ENCODE measurements around the gene METAP1.
"Not testable (repeated sequence)": the region's sequence is repeated elsewhere in the genome, so short reads cannot be mapped to it uniquely, and the experiment has no call there.

The METAP1 gene

GRCh38 chr4:98998551-98998950 is 3.0 kb downstream of the METAP1 start:
- DNase-seq = no peak

DNA sequence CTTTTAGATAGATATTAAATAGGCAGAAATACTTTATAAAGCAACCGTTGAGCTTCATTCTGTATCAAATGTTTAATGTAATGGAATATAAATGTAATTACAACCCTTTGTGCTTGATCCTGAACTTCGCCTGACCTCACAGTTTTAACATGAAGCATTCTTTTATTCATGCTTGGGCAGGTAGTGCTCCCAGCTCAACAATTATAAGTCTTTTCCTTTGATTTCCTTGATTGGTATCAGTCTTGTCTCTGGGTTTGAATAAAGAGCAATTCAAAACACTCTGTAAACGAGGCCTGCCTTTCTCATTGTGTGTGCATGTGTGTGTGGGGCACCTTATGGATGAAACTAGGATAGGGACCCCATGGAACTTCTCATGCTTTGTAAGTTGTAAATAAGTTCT is 6.8 kb downstream of the METAP1 start:
- DNase-seq = no peak

DNA sequence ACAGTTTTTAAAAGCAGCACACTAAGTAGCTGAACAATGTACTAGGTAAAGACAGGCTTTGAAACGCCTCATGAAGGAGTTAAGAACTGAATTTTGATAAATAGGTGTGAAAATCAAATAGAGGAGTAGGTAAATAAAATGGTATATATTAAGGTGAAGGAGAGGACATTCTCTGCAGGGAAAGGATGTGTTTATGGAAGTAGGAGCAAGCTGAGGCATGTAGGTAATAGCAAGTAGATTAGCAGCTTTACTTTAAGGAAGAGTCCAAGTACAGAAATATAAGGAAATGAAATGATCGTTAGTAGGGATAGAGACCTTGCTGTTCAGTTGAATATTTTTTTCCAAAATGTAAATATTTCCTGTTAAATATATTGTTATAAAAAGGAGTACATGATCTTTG is 12.5 kb downstream of the METAP1 start:
- DNase-seq = no peak

DNA sequence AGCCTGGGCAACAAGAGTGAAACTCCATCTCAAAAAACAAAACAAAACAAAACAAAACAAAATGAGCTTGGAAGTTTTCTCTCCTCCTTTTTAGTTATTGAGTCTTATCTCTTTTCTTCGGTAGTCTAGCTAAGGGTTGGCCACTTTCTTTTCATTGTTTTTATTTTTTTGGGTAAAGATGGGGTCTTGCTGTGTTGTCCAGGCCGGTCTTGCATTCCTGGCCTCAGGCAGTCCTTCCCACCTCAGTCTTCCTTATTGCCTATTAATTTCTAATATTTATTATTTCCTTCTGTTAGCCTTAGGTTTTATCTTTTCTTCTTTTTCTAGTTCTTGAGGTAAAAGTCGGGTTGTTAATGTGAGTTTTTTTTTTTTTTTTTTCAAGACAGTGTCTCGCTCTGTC is 16.4 kb downstream of the METAP1 start:
- no peak for DNase-seq

DNA sequence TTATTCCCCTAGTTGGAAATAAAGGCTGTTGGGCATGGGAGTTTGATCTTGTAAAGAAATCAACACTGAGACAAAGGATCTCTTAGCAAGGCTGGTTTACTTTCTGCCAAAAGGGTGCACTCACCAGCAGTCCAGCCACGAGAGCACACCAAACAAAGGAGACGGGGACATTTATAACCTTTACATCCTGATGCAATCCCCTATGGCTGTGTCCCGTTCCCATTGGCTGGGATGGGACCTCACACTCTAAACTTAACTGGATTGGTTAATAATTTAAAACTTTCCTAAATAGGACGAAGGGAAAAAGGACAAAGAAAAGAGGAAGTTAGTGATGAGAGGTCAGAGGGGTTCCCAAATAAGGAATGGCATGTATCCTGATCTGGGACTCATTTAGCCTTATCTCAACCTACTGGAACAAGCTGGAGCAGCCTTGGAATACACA is 17.9 kb downstream of the METAP1 start:
- no peak for DNase-seq

DNA sequence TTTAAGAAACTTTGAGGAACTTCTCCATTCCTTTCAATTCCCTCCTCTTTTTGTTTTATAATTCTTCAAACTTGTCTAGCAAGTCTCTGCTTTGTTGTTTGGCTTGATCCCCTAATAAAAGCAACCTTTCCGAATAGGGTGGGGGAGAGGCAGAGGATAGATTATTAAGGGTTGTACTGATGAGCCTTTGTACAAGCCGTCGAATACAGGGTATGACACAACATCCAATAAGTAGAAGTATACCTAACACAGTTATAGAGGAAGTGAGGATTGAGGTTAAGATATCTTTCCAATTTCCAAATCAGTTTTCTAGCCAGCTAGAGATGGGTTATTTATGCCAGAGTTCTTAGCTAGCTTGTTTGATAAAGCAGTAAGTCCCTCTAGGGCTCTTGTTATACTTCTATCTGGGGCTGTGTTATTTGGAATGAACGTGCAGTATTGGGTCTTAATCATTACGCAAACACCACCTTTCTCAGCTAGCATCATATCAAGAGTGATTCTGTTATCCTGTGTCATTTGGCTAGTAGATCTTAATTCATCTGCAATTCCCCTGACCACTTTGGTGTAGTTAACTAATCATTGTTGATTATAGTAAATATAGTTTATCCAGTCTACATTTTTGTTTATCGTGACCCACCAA is 18.5 kb downstream of the METAP1 start:
- DNase-seq = no peak

GRCh38 chr4:99021386-99021785 is 25.9 kb downstream of the METAP1 start:
- DNase-seq = no peak

DNA sequence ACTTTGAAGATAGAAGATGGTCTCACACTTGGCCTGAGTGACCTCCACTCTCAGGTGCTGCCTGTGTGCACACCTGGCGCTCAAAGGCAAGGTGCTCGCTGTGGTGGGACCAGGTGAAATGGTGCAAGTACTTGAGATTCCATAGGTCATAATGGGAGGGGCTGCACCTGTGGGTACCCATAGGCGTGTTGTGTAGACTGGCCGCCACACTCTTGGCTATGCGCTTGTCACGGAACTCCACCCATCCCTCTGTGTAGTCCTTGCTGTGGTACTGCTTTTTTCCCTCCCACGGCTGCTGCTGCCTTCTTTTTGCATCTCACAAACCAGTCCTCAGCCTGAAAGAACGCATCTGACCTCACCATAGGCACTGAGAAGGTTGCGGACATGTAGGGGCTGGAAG is 27.0 kb downstream of the METAP1 start:
- no peak for DNase-seq

DNA sequence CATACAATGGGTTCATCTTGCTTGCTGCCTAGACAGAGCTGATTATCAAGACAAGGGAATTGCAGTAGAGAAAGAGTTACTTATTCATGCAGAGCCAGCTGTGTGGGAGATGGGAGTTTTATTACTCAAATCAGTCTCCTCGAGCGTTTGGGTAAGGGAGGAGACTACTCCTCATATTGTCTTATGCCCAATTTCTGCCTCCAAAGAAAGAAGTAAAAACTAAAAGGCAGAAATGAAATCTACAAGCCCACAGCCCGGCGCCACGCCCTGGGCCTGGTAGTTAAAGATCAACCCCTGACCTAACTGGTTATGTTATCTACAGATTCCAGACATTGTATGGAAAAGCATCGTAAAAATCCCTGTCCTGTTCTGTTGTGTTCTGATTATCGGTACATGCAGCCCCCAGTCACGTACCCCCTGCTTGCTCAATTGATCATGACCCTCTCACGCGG is 28.3 kb downstream of the METAP1 start:
- not testable (repeated sequence) for DNase-seq

- no peak for DNase-seq
Observed at GRCh38 chr4:99024481-99025275, 29.2 kb downstream of the METAP1 start.

DNA sequence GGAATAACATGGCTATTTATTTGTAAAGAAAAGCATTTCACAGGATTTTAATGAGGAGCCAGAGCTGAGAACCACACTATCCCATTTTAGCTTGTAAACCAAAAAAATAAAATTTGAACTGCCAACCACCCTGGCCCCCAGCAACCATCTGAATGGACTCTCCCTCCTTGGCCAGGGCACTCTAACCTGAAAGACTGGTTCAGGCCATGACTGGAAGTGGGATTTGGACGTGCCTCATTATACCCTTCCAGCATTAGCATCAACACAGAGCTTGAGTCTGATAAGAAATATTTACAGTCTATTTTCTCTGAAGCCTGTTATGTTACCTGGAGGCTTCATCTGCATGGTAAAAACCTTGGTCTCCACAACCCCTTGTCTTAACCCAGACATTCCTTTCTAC is 30.0 kb downstream of the METAP1 start:
- DNase-seq = no peak

GRCh38 chr4:99027304-99027703 is 31.8 kb downstream of the METAP1 start:
- DNase-seq = no peak

DNA sequence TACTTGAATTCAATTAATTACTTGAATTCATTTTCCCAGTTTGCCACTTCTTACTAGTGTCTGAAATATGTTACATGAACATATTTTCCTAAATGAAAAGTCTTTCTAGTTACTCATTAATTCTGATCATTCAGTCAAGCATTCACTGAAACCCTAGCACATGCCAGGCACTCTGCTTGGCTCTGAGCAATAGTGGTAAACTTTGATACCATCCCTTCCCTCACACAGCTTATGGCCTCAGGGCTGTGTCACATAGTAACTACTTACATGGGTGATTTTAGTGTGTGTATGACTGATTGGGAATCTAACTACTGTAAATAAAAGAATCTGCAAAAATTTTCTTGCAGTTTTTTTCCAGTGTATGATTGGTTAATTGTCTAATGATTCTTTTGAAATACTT is 32.7 kb downstream of the METAP1 start:
- no peak for DNase-seq

- no peak for DNase-seq
Observed at GRCh38 chr4:99029018-99029735, 33.7 kb downstream of the METAP1 start.

DNA sequence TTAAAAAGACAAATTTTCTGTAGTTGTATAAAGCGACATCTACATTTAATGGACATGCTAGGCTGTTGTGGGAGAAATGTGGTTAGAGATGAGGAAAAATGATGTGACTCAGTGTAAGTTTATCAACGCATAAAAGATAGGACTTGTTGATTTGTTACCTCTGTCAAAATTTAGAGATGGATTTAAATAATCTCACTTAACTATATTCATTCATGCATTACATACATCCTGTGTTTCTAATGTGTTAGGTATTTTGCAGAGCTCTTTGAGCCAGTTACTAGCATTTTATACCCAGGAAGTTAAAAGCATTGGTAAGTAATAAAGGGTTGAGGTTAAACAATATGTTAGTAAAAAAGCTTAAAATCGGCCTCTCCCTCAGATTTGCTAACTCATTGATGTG is 34.3 kb downstream of the METAP1 start:
- DNase-seq = no peak

DNA sequence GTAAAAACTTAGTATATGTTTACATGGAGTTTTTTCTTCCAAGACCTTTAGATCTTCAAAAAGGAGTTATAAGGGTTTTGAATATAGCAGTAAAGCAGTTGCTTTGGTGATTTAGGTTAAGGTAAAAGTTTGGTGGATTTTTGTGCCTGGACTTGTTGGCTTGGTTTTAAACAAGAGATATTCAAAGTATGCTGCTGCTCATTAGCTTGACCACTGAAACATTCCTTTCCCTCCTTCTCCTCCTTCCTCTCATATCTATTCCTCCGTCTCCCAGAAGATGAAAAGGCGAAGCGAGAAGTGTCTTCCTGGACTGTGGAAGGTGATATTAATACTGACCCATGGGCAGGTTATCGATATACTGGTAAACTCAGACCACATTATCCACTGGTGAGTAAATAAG is 38.4 kb downstream of the METAP1 start:
- DNase-seq = no peak

DNA sequence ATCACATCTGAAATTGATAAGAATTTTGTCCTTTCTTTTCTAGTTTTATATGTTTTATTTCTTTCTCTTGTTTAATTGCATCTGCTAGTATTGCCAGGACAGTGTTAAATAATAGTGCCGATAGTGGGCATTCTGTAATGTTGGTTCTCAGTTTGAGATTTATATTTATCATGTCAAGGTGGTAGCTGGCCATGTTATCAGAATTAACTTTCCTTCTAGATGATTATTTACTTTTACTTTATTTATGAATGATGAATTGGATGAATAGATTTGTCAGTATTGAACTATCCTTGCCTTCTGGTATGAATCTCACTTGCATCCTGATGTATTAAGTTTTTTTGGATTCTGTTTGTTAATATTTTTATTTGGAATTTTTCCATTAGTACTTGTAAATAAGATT is 42.7 kb downstream of the METAP1 start:
- no peak for DNase-seq

DNA sequence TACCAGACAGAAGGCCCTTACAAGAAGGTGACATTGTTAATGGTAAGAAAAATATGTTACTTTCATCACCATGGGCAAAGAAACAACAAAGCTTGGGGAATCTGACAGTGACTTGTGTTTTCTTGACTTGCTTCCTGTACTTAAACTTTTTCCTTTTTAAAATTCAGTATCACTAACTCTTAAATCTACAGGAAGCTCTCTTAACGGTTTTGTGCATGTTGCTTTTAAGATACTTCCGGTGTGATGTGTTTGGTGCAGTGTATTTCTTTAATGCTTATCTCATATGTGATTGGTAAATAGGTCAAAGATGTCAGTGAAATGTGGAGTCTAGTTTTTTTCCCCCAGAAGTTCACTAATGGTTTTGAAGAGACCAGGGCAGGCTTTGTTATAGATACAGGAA is 47.8 kb downstream of the METAP1 start:
- DNase-seq = no peak

- DNase-seq = no peak
Observed at GRCh38 chr4:99047710-99048109, 52.2 kb downstream of the METAP1 start.

GRCh38 chr4:99052902-99053301 is 57.4 kb downstream of the METAP1 start:
- DNase-seq = no peak

- DNase-seq = no peak
Observed at GRCh38 chr4:99054428-99054994, 59.0 kb downstream of the METAP1 start.

DNA sequence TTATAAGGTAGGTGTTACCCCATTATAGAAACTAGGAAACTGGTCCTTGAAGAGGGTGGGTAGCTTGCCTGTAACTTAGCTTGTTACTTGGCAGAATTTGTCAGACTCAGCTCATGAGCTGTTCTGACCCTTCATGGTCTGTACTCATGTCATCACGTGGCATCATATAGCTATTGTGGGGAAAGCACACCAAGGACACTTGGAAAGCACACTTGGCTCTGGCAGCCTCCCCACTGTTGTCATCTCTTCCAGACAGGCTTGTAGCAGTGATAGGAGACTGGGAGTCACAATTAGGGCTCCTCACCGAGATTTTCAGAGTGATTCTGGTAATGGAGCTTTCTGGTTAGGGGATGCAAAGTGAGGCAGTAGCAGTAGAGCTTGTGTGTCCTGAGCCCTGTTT is 62.7 kb downstream of the METAP1 start:
- no peak for DNase-seq

- no peak for DNase-seq
Observed at GRCh38 chr4:99059550-99059949, 64.0 kb downstream of the METAP1 start.

All from inflammatory macrophage treated with lipopolysaccharide for 1 hour (primary cell).